Panc1 (cell line): ENCODE data around the gene IRX6. TPM values are rescaled to one million over a fixed set of nuclear protein-coding genes. Genes with fewer than 3 reads are reported as not detected.

Experiments
- ATAC-seq: fragments of 200-7000 bp; cut with Tn5 transposase; 2 replicates; pipeline ENCODE4 v1.9.1; 2020; ENCODE audit warnings: mild to moderate bottlenecking, moderate library complexity
- BruUV-seq: library from RNA; stranded (reverse); fragments of 400-500 nt; replicated peaks from 2 replicates; lab custom pipeline; 2021; lab: Mats Ljungman, UMichigan
- CTCF ChIA-PET: fragments of 300-600 bp; sonication (Branson Sonifier 250); formaldehyde crosslinking; loops from one replicate; lab custom pipeline; 2022; ENCODE audit warnings: antibody characterized with exemption; lab: Charles Lee
- POLR2A ChIA-PET: fragments of 300-600 bp; sonication (Branson Sonifier 250); formaldehyde crosslinking; loops from one replicate; lab custom pipeline; 2022; ENCODE audit warnings: antibody characterized with exemption; lab: Charles Lee
- DNase-seq: peaks from one replicate; pipeline ENCODE4 v3.0.0-alpha.2; 2010; ENCODE audit warnings: low read depth, low spot score
- H3K27ac ChIP-seq: 2 replicates; pipeline ENCODE4 v1.5.1; 2011; ENCODE audit warnings: mild to moderate bottlenecking, low read length, inconsistent platforms
- H3K27me3 ChIP-seq: fragments of 200-500 bp; sonication (Bioruptor generic); 2 replicates; pipeline ENCODE4 v1.6.0; 2014; ENCODE audit warnings: low read length, inconsistent platforms; ENCODE audit not compliant: control insufficient read depth, insufficient read depth
- H3K36me3 ChIP-seq: fragments of 200-500 bp; sonication (Bioruptor generic); 2 replicates; pipeline ENCODE4 v1.5.1; 2014; ENCODE audit warnings: inconsistent platforms, mild to moderate bottlenecking, low read length, moderate library complexity; ENCODE audit not compliant: control insufficient read depth, insufficient read depth
- H3K4me1 ChIP-seq: 2 replicates; pipeline ENCODE4 v1.5.1; 2011; ENCODE audit warnings: inconsistent platforms, mild to moderate bottlenecking, low read length, moderate library complexity; ENCODE audit not compliant: control insufficient read depth, insufficient read depth
- H3K4me3 ChIP-seq, 2 experiments: 2 replicates each; pipeline ENCODE4 v1.5.1; 2011 to 2012; ENCODE audit warnings: low read depth in 2 of 2, low read length in 2 of 2, mild to moderate bottlenecking in 2 of 2, inconsistent platforms in 1 of 2, moderate library complexity in 1 of 2
- H3K9me3 ChIP-seq: fragments of 200-500 bp; sonication (Bioruptor generic); 2 replicates; pipeline ENCODE4 v1.5.1; 2014; ENCODE audit warnings: low read depth, mild to moderate bottlenecking, inconsistent platforms, low read length, moderate library complexity; ENCODE audit not compliant: control insufficient read depth, insufficient read depth
- POLR2AphosphoS5 ChIP-seq: IDR thresholded peaks from 2 replicates; pipeline ENCODE4 v1.6.1; 2012; ENCODE audit warnings: mild to moderate bottlenecking, low read depth, low read length, moderate library complexity
- SIN3A ChIP-seq: IDR thresholded peaks from 2 replicates; pipeline ENCODE4 v1.6.1; 2012; ENCODE audit warnings: low read depth, mild to moderate bottlenecking, low read length, moderate library complexity, borderline replicate concordance; ENCODE audit not compliant: insufficient read depth
- TCF7L2 ChIP-seq: IDR thresholded peaks from 2 replicates; pipeline ENCODE4 v1.6.1; 2011; ENCODE audit warnings: mild to moderate bottlenecking, low read depth, low read length, inconsistent platforms
- in situ Hi-C: cut with HindIII; loops from 2 replicates; pipeline ENCODE4 v1.10.0; 2016; ENCODE audit warnings: low sequenced_read_pairs, low pct_unique_long_range_greater_than_20kb
- intact Hi-C: fragments of 100-400 bp; cut with micrococcal nuclease; formaldehyde crosslinking; loops from one replicate; pipeline ENCODE4 v1.10.0; 2022; ENCODE audit not compliant: unreplicated experiment
- total RNA-seq: library from RNA; stranded (reverse); gene quantifications from one replicate; pipeline ENCODE4 v1.2.1, GENCODE V29; 2021; ENCODE audit not compliant: unreplicated experiment
- TF ChIP-seq, protein P1 (sequence below), 2 experiments: IDR thresholded peaks; 2 replicates each; pipeline ENCODE4 v1.6.1; 2011 to 2012; ENCODE audit warnings: low read depth in 2 of 2, control low read depth in 1 of 2, low read length in 1 of 2, mild to moderate bottlenecking in 1 of 2, moderate library complexity in 1 of 2; ENCODE audit not compliant: insufficient read depth in 1 of 2
- TF ChIP-seq, protein P2 (sequence below): fragments of 450-650 bp; IDR thresholded peaks from 2 replicates; pipeline ENCODE4 v1.5.1; 2017; ENCODE audit warnings: mild to moderate bottlenecking

Gene IRX6
- total RNA-seq, 1 experiment from 2014 or later = not detected

DNA sequence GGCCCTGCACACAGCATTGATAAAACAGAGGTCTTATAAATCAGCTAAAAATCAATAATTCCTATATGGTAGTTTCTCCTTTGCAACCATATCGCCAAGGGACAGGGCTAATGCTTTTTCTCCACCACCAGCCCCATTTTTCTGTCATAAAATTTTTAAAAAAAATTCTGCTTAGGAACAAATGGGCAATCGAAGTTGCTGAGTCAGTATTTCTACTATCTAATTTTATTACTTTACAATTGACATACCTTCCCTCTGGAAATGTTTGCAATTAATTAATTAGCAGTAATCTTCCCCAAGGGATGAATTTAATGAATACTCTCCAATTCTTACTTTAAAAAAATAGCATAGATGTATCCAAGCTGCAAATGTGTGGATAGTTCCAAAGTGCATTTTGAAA is 1.7 kb upstream of the IRX6 start:
- Histone ChIP-seq H3K9me3 (no peaks in the 10 kb centered on the region), H3K27me3 (peaks cover 9% of the 10 kb centered on the region), H3K36me3 (no peaks in the 10 kb centered on the region), H3K4me3 (no peak overlapping the region), H3K27ac (no peak overlapping the region), H3K4me1 (no peaks in the 10 kb centered on the region)
- CTCF ChIA-PET = interaction anchor here (0.8 kb wide), 1 partner anchor 16 kb away, joined by 3 read pairs; no protein-coding TSS in a partner anchor
- ATAC-seq = no peak
- no TSS peak for BruUV-seq
- in situ Hi-C loops = no loop called here
- DNase-seq = no peak
- intact Hi-C loops = no loop called here
- POLR2A ChIA-PET = no interaction called here
- TF ChIP-seq, protein P1, sequence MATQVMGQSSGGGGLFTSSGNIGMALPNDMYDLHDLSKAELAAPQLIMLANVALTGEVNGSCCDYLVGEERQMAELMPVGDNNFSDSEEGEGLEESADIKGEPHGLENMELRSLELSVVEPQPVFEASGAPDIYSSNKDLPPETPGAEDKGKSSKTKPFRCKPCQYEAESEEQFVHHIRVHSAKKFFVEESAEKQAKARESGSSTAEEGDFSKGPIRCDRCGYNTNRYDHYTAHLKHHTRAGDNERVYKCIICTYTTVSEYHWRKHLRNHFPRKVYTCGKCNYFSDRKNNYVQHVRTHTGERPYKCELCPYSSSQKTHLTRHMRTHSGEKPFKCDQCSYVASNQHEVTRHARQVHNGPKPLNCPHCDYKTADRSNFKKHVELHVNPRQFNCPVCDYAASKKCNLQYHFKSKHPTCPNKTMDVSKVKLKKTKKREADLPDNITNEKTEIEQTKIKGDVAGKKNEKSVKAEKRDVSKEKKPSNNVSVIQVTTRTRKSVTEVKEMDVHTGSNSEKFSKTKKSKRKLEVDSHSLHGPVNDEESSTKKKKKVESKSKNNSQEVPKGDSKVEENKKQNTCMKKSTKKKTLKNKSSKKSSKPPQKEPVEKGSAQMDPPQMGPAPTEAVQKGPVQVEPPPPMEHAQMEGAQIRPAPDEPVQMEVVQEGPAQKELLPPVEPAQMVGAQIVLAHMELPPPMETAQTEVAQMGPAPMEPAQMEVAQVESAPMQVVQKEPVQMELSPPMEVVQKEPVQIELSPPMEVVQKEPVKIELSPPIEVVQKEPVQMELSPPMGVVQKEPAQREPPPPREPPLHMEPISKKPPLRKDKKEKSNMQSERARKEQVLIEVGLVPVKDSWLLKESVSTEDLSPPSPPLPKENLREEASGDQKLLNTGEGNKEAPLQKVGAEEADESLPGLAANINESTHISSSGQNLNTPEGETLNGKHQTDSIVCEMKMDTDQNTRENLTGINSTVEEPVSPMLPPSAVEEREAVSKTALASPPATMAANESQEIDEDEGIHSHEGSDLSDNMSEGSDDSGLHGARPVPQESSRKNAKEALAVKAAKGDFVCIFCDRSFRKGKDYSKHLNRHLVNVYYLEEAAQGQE (IDR thresholded peaks at IDR 0.05; ENCODE audit: insufficient read depth in 1 of 2, low read depth in 2 of 2, low read length in 1 of 2) = no peak
- TF ChIP-seq SIN3A (no peak), POLR2AphosphoS5 (no peak), TCF7L2 (no peak)
- TF ChIP-seq, protein P2, sequence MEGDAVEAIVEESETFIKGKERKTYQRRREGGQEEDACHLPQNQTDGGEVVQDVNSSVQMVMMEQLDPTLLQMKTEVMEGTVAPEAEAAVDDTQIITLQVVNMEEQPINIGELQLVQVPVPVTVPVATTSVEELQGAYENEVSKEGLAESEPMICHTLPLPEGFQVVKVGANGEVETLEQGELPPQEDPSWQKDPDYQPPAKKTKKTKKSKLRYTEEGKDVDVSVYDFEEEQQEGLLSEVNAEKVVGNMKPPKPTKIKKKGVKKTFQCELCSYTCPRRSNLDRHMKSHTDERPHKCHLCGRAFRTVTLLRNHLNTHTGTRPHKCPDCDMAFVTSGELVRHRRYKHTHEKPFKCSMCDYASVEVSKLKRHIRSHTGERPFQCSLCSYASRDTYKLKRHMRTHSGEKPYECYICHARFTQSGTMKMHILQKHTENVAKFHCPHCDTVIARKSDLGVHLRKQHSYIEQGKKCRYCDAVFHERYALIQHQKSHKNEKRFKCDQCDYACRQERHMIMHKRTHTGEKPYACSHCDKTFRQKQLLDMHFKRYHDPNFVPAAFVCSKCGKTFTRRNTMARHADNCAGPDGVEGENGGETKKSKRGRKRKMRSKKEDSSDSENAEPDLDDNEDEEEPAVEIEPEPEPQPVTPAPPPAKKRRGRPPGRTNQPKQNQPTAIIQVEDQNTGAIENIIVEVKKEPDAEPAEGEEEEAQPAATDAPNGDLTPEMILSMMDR = no peak

DNA sequence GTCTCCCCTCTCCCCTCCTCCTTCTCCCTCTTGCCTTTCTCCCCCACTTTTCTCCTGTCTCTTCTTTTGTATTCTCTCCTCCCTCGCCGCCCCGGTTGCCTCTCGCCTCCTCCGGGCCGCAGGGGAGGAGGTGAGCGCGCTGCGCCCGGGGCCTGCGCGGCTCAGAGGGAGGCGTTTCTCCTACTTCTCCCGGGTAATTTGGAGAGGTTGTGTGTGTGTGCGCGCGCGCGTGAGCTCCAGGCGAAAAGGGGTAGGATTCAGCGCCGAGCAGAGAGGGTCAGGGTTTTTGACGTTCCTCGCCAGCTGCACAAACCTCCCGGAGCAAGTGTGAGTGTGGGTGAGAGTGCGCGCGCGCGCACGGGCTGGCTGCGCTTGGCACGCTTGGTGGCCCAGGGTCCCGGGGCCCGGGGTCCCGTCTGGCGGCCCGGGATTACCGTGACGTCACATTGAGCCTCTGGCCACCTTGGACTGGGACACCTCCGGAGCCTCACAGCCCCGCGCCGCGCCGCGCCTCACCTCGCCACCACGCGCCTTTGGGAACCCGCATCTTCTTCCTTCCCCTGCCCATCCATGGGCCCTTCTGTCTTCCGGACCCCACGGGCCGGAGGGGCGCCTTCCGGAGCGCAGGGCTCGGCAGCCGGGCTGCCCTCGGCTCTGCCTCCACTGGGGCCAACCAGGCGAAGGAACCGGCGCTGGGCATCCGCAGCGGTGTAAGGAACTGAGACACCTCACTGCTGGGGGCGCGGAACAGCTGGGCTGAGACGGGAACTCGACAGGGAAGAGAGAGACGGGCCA is 479 bp downstream of the IRX6 start:
- ATAC-seq = no peak
- Histone ChIP-seq H3K9me3 (no peaks in the 10 kb centered on the region), H3K36me3 (no peaks in the 10 kb centered on the region), H3K4me1 (no peaks in the 10 kb centered on the region), H3K27me3 (peaks cover 9% of the 10 kb centered on the region; the same call in 1 of the 2 replicates), H3K27ac (no peak overlapping the region), H3K4me3 (no peak overlapping the region)
- intact Hi-C loops (no loop called here), in situ Hi-C loops (no loop called here)
- DNase-seq = no peak
- no TSS peak for BruUV-seq
- TF ChIP-seq TCF7L2 = no peak
- TF ChIP-seq, protein P1 (IDR thresholded peaks at IDR 0.05; ENCODE audit: insufficient read depth in 1 of 2, low read depth in 2 of 2, low read length in 1 of 2) = no peak
- TF ChIP-seq POLR2AphosphoS5 = no peak
- no peak for TF ChIP-seq SIN3A
- TF ChIP-seq, protein P2 = no peak
- ChIA-PET POLR2A (no interaction called here), CTCF (no interaction called here)
